ENCODE measurements around the gene IL23R.

IL23R gene

GRCh38 chr1:67120855-67121619 is 45.2 kb upstream of the IL23R start:
- H3K9me3 ChIP-seq (ENCODE audit: insufficient read depth, low read length, severe bottlenecking) = no peaks in the 10 kb centered on the region
- no peaks in the 10 kb centered on the region for H4K20me1 ChIP-seq (ENCODE audit: insufficient read depth, low read length)
- no peak overlapping the region for H3K4me2 ChIP-seq (ENCODE audit: insufficient read depth, low read length)
- H3K79me2 ChIP-seq (ENCODE audit: insufficient read depth, low read length) = no peaks in the 10 kb centered on the region
- no peak overlapping the region for H3K4me3 ChIP-seq (ENCODE audit: low read depth in 1 of 2, low read length in 2 of 2)
- H3K27me3 ChIP-seq (ENCODE audit: insufficient read depth, low read length, poor library complexity) = no peaks in the 10 kb centered on the region
- no peak for DNase-seq
- no peak for ATAC-seq (ENCODE audit: insufficient read depth, low read depth)
- H3K27ac ChIP-seq (ENCODE audit: low read length) = no peak overlapping the region
- no peak for TF ChIP-seq CTCF (IDR thresholded peaks at IDR 0.05; ENCODE audit: borderline replicate concordance, extremely low read depth, low read length, poor library complexity, severe bottlenecking)
- no peak for TF ChIP-seq EZH2 (IDR thresholded peaks at IDR 0.05; ENCODE audit: borderline replicate concordance, low read depth, low read length, severe bottlenecking)
- H3K9ac ChIP-seq (ENCODE audit: low read depth, low read length) = no peak overlapping the region
- H3K4me1 ChIP-seq (ENCODE audit: insufficient read depth, low read length) = no peaks in the 10 kb centered on the region
- H2AFZ ChIP-seq (ENCODE audit: low read depth, low read length) = no peak overlapping the region
- no peaks in the 10 kb centered on the region for H3K36me3 ChIP-seq (ENCODE audit: insufficient read depth, low read length)

DNA sequence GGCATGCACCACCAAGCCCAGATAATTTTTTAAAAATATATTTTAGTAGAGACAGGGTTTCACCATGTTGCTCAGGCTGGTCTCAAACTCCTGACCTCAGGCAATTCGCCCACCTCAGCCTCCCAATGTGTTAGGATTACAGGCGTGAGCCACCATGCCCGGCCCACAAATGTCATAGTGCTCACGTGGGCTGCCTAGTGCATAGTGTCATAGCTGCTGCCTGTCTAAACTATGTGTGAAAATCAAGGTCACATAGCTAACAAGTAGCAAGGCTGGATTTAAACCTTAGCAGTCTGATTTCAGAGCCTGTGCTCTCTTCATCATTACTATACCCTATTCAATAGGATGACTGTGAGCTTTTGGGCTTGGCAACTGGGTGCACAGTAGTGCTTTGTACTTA is 41.8 kb upstream of the IL23R start:
- Histone ChIP-seq H3K36me3 (ENCODE audit: insufficient read depth, low read length) (no peaks in the 10 kb centered on the region), H3K9me3 (ENCODE audit: insufficient read depth, low read length, severe bottlenecking) (no peaks in the 10 kb centered on the region), H3K79me2 (ENCODE audit: insufficient read depth, low read length) (no peaks in the 10 kb centered on the region), H2AFZ (ENCODE audit: low read depth, low read length) (no peak overlapping the region), H3K4me2 (ENCODE audit: insufficient read depth, low read length) (no peak overlapping the region), H3K4me1 (ENCODE audit: insufficient read depth, low read length) (no peaks in the 10 kb centered on the region), H3K9ac (ENCODE audit: low read depth, low read length) (no peak overlapping the region), H4K20me1 (ENCODE audit: insufficient read depth, low read length) (no peaks in the 10 kb centered on the region), H3K4me3 (ENCODE audit: low read depth in 1 of 2, low read length in 2 of 2) (no peak overlapping the region), H3K27ac (ENCODE audit: low read length) (no peak overlapping the region), H3K27me3 (ENCODE audit: insufficient read depth, low read length, poor library complexity) (no peaks in the 10 kb centered on the region)
- TF ChIP-seq EZH2 (IDR thresholded peaks at IDR 0.05; ENCODE audit: borderline replicate concordance, low read depth, low read length, severe bottlenecking) (no peak), CTCF (IDR thresholded peaks at IDR 0.05; ENCODE audit: borderline replicate concordance, extremely low read depth, low read length, poor library complexity, severe bottlenecking) (no peak)
- ATAC-seq (ENCODE audit: insufficient read depth, low read depth) = no peak
- no peak for DNase-seq

- Histone ChIP-seq H3K27ac (ENCODE audit: low read length) (no peak overlapping the region), H3K4me1 (ENCODE audit: insufficient read depth, low read length) (no peaks in the 10 kb centered on the region), H3K4me2 (ENCODE audit: insufficient read depth, low read length) (no peak overlapping the region), H3K36me3 (ENCODE audit: insufficient read depth, low read length) (no peaks in the 10 kb centered on the region), H3K9ac (ENCODE audit: low read depth, low read length) (no peak overlapping the region), H3K4me3 (ENCODE audit: low read depth in 1 of 2, low read length in 2 of 2) (no peak overlapping the region), H3K79me2 (ENCODE audit: insufficient read depth, low read length) (no peaks in the 10 kb centered on the region), H3K27me3 (ENCODE audit: insufficient read depth, low read length, poor library complexity) (no peaks in the 10 kb centered on the region), H3K9me3 (ENCODE audit: insufficient read depth, low read length, severe bottlenecking) (no peaks in the 10 kb centered on the region), H2AFZ (ENCODE audit: low read depth, low read length) (no peak overlapping the region), H4K20me1 (ENCODE audit: insufficient read depth, low read length) (no peaks in the 10 kb centered on the region)
- ATAC-seq (ENCODE audit: insufficient read depth, low read depth) = no peak
- TF ChIP-seq CTCF (IDR thresholded peaks at IDR 0.05; ENCODE audit: borderline replicate concordance, extremely low read depth, low read length, poor library complexity, severe bottlenecking) (peak; percentile 18), EZH2 (IDR thresholded peaks at IDR 0.05; ENCODE audit: borderline replicate concordance, low read depth, low read length, severe bottlenecking) (no peak)
- no peak for DNase-seq
Observed at GRCh38 chr1:67126111-67126746, 40.0 kb upstream of the IL23R start.
